Panc1 (cell line): Measurements from ENCODE around the gene ST8SIA6.

Experiments used
- POLR2AphosphoS5 ChIP-seq: IDR thresholded peaks from 2 replicates; pipeline ENCODE4 v1.6.1; 2012; ENCODE audit warnings: mild to moderate bottlenecking, low read depth, low read length, moderate library complexity
- REST ChIP-seq, 2 experiments: IDR thresholded peaks; 2 replicates each; pipeline ENCODE4 v1.6.1; 2011 to 2012; ENCODE audit warnings: low read depth in 2 of 2, control low read depth in 1 of 2, low read length in 1 of 2, mild to moderate bottlenecking in 1 of 2, moderate library complexity in 1 of 2; ENCODE audit not compliant: insufficient read depth in 1 of 2
- SIN3A ChIP-seq: IDR thresholded peaks from 2 replicates; pipeline ENCODE4 v1.6.1; 2012; ENCODE audit warnings: low read depth, mild to moderate bottlenecking, low read length, moderate library complexity, borderline replicate concordance; ENCODE audit not compliant: insufficient read depth
- TF ChIP-seq, protein P1 (sequence below): fragments of 450-650 bp; IDR thresholded peaks from 2 replicates; pipeline ENCODE4 v1.5.1; 2017; ENCODE audit warnings: mild to moderate bottlenecking

GRCh38 chr10:17357781-17358180, 96.6 kb downstream of the ST8SIA6 start:
- TF ChIP-seq REST (IDR thresholded peaks at IDR 0.05; ENCODE audit: insufficient read depth in 1 of 2, low read depth in 2 of 2, low read length in 1 of 2) (no peak), SIN3A (no peak), POLR2AphosphoS5 (no peak)
- TF ChIP-seq, protein P1, sequence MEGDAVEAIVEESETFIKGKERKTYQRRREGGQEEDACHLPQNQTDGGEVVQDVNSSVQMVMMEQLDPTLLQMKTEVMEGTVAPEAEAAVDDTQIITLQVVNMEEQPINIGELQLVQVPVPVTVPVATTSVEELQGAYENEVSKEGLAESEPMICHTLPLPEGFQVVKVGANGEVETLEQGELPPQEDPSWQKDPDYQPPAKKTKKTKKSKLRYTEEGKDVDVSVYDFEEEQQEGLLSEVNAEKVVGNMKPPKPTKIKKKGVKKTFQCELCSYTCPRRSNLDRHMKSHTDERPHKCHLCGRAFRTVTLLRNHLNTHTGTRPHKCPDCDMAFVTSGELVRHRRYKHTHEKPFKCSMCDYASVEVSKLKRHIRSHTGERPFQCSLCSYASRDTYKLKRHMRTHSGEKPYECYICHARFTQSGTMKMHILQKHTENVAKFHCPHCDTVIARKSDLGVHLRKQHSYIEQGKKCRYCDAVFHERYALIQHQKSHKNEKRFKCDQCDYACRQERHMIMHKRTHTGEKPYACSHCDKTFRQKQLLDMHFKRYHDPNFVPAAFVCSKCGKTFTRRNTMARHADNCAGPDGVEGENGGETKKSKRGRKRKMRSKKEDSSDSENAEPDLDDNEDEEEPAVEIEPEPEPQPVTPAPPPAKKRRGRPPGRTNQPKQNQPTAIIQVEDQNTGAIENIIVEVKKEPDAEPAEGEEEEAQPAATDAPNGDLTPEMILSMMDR: no peak
